ENCODE data around the gene HOMER1. TPM values are rescaled to one million over a fixed set of nuclear protein-coding genes. Genes with fewer than 3 reads are reported as not detected.

HOMER1 gene
- polyA plus RNA-seq, 3 donors: 0.03 to 0.62 (median 0.04) TPM

DNA sequence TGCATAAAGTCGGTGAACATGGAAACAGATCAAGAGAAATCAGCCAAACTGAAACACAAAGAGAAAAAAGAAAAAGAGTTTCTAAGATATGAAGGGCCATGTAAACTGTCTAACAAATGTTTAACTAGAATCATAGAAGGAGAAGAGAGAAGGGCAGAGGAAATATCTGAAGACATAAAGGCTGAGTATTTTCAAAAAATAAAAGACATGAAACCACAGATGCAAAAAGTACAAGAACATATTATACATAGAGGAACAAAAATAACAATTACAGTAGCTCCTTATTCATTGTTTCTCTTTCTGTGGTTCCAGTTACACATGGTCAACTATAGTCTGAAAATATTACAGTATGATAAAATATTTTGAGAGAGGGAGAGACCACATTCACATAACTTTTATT is 106.3 kb downstream of the HOMER1 start:
- TF ChIP-seq, protein P1, sequence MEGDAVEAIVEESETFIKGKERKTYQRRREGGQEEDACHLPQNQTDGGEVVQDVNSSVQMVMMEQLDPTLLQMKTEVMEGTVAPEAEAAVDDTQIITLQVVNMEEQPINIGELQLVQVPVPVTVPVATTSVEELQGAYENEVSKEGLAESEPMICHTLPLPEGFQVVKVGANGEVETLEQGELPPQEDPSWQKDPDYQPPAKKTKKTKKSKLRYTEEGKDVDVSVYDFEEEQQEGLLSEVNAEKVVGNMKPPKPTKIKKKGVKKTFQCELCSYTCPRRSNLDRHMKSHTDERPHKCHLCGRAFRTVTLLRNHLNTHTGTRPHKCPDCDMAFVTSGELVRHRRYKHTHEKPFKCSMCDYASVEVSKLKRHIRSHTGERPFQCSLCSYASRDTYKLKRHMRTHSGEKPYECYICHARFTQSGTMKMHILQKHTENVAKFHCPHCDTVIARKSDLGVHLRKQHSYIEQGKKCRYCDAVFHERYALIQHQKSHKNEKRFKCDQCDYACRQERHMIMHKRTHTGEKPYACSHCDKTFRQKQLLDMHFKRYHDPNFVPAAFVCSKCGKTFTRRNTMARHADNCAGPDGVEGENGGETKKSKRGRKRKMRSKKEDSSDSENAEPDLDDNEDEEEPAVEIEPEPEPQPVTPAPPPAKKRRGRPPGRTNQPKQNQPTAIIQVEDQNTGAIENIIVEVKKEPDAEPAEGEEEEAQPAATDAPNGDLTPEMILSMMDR (IDR thresholded peaks at IDR 0.05): no peak
- peaks cover 9 to 26% (median 20%) of the 10 kb centered on the region in 7 donors for H3K9me3 Mint-ChIP-seq
- WGBS (ENCODE audit: insufficient coverage): 100% methylated on average over 1 of the region's 1 CpG
- no peaks in the 10 kb centered on the region for H3K36me3 Mint-ChIP-seq
- H3K27ac Mint-ChIP-seq: no peak overlapping the region
- H3K4me1 Mint-ChIP-seq: no peaks in the 10 kb centered on the region
- Histone ChIP-seq H2AFZ (ENCODE audit: insufficient read depth, low read depth, low read length, poor library complexity, severe bottlenecking) (no peak overlapping the region), H3K27ac (ENCODE audit: low read depth in 1 of 2, low read length in 2 of 2) (no peak overlapping the region), H3K4me1 (ENCODE audit: control insufficient read depth in 1 of 2, insufficient read depth in 2 of 2, low read length in 2 of 2) (no peaks in the 10 kb centered on the region), H4K20me1 (ENCODE audit: insufficient read depth, low read length) (no peaks in the 10 kb centered on the region), H3K36me3 (replicated peaks in 1 of 2; ENCODE audit: control insufficient read depth in 1 of 2, insufficient read depth in 2 of 2, low read length in 2 of 2) (no peaks in the 10 kb centered on the region), H3K9ac (ENCODE audit: insufficient read depth, low read length, poor library complexity, severe bottlenecking) (no peak overlapping the region), H3K27me3 (ENCODE audit: control insufficient read depth in 2 of 2, insufficient read depth in 2 of 2, low read length in 2 of 2) (no peaks in the 10 kb centered on the region), H3K79me2 (ENCODE audit: insufficient read depth, low read length) (no peaks in the 10 kb centered on the region), H3K4me3 (replicated peaks in 1 of 3; ENCODE audit: low read depth in 2 of 3, low read length in 3 of 3) (no peak overlapping the region), H3K9me3 (replicated peaks in 1 of 2; ENCODE audit: control insufficient read depth in 1 of 2, insufficient read depth in 1 of 2, low read length in 2 of 2) (peaks cover 9% of the 10 kb centered on the region in 2 donors), H3K4me2 (replicated peaks; ENCODE audit: extremely low read depth, low read length, poor library complexity, severe bottlenecking) (no peak overlapping the region)
- H3K27me3 Mint-ChIP-seq (ENCODE audit: low read depth in 3 of 3): peaks cover 0 to 2% (median 0%) of the 10 kb centered on the region in 3 donors
- intact Hi-C loops (cut with micrococcal nuclease): no loop called here
- DNase-seq: no peak
- no peak overlapping the region for H3K4me3 Mint-ChIP-seq

DNA sequence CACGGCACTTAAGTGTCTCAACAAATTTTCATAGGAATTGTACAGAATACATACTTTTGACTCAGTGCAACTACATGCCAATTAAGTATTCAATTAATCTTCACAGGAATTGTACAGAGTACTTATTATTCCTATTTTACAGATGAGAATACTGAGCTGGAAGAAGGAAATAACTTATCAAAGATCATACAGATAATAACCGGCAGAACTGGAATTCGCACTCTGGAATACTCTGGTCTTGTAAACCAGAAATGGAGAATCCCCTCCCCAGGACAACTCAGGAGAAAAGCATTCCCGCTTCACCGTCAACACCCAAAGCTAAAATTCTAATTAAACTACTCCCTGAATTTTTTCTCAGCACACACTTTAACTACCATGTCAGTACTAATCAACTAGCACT is 112.7 kb downstream of the HOMER1 start:
- Histone ChIP-seq H3K9ac (ENCODE audit: insufficient read depth, low read length, poor library complexity, severe bottlenecking) (no peak overlapping the region), H4K20me1 (ENCODE audit: insufficient read depth, low read length) (no peaks in the 10 kb centered on the region), H3K27ac (ENCODE audit: low read depth in 1 of 2, low read length in 2 of 2) (no peak overlapping the region), H3K4me2 (replicated peaks; ENCODE audit: extremely low read depth, low read length, poor library complexity, severe bottlenecking) (no peak overlapping the region), H2AFZ (ENCODE audit: insufficient read depth, low read depth, low read length, poor library complexity, severe bottlenecking) (no peak overlapping the region), H3K9me3 (replicated peaks in 1 of 2; ENCODE audit: control insufficient read depth in 1 of 2, insufficient read depth in 1 of 2, low read length in 2 of 2) (no peaks in the 10 kb centered on the region), H3K4me3 (replicated peaks in 1 of 3; ENCODE audit: low read depth in 2 of 3, low read length in 3 of 3) (no peak overlapping the region), H3K4me1 (ENCODE audit: control insufficient read depth in 1 of 2, insufficient read depth in 2 of 2, low read length in 2 of 2) (no peaks in the 10 kb centered on the region), H3K36me3 (replicated peaks in 1 of 2; ENCODE audit: control insufficient read depth in 1 of 2, insufficient read depth in 2 of 2, low read length in 2 of 2) (no peaks in the 10 kb centered on the region), H3K27me3 (ENCODE audit: control insufficient read depth in 2 of 2, insufficient read depth in 2 of 2, low read length in 2 of 2) (no peaks in the 10 kb centered on the region), H3K79me2 (ENCODE audit: insufficient read depth, low read length) (no peaks in the 10 kb centered on the region)
- Mint-ChIP-seq H3K27me3 (ENCODE audit: low read depth in 3 of 3) (peaks cover 0 to 1% (median 0%) of the 10 kb centered on the region in 3 donors), H3K4me1 (no peaks in the 10 kb centered on the region), H3K9me3 (peaks cover 0 to 4% (median 3%) of the 10 kb centered on the region in 7 donors), H3K27ac (no peak overlapping the region), H3K36me3 (no peaks in the 10 kb centered on the region), H3K4me3 (no peak overlapping the region)
- no peak for DNase-seq
- intact Hi-C loops (cut with micrococcal nuclease): no loop called here
- WGBS (ENCODE audit: insufficient coverage): 100% methylated on average over 3 of the region's 5 CpGs
- TF ChIP-seq, protein P1 (IDR thresholded peaks at IDR 0.05): no peak

Measured in CD14-positive monocyte (primary cell).